Nephron progenitor cell (in vitro differentiated cells): ENCODE measurements around the gene TIGD1.

Experiments
- DNase-seq: peaks from one replicate; pipeline ENCODE4 v3.0.0; 2021
- H3K27ac Mint-ChIP-seq: 2 replicates; pipeline ENCODE4 v1.8.0; 2021; ENCODE audit warnings: mild to moderate bottlenecking, moderate library complexity, mixed read lengths
- H3K27me3 Mint-ChIP-seq: 2 replicates; pipeline ENCODE4 v1.8.0; 2021; ENCODE audit warnings: mild to moderate bottlenecking, low read depth, mixed read lengths; ENCODE audit not compliant: poor library complexity
- H3K36me3 Mint-ChIP-seq: 2 replicates; pipeline ENCODE4 v1.8.0; 2021; ENCODE audit warnings: low read depth, mixed read lengths
- H3K4me1 Mint-ChIP-seq: 2 replicates; pipeline ENCODE4 v1.8.0; 2021; ENCODE audit warnings: mixed read lengths
- H3K4me3 Mint-ChIP-seq: 2 replicates; pipeline ENCODE4 v1.8.0; 2021; ENCODE audit warnings: mild to moderate bottlenecking, moderate library complexity, mixed read lengths
- H3K9me3 Mint-ChIP-seq: 2 replicates; pipeline ENCODE4 v1.8.0; 2021; ENCODE audit warnings: mild to moderate bottlenecking, moderate library complexity, mixed read lengths
- CTCF ChIP-seq: fragments of 200-600 bp; sonication (generic); IDR thresholded peaks from 2 replicates; pipeline ENCODE4 v1.5.0; 2021; ENCODE audit warnings: antibody characterized with exemption

Gene TIGD1

GRCh38 chr2:232502511-232502910 lies 47.8 kb downstream of the TIGD1 start:
- DNase-seq = no peak
- peak overlapping the region; percentile 79 for H3K4me3 Mint-ChIP-seq
- peak overlapping the region; percentile 85 for H3K27ac Mint-ChIP-seq
- H3K9me3 Mint-ChIP-seq = no peaks in the 10 kb centered on the region
- H3K36me3 Mint-ChIP-seq = no peaks in the 10 kb centered on the region
- H3K27me3 Mint-ChIP-seq = peaks cover 50% of the 10 kb centered on the region
- TF ChIP-seq CTCF = no peak
- H3K4me1 Mint-ChIP-seq = peaks cover 86% of the 10 kb centered on the region

GRCh38 chr2:232501794-232502390 lies 48.5 kb downstream of the TIGD1 start:
- H3K4me3 Mint-ChIP-seq = peak overlapping the region; percentile 79
- H3K27ac Mint-ChIP-seq = no peak overlapping the region
- no peak for TF ChIP-seq CTCF
- peaks cover 50% of the 10 kb centered on the region for H3K27me3 Mint-ChIP-seq
- no peak for DNase-seq
- no peaks in the 10 kb centered on the region for H3K36me3 Mint-ChIP-seq
- H3K4me1 Mint-ChIP-seq = peaks cover 86% of the 10 kb centered on the region
- no peaks in the 10 kb centered on the region for H3K9me3 Mint-ChIP-seq

GRCh38 chr2:232501331-232501771 lies 49.0 kb downstream of the TIGD1 start:
- no peak overlapping the region for H3K27ac Mint-ChIP-seq
- peaks cover 81% of the 10 kb centered on the region for H3K4me1 Mint-ChIP-seq
- H3K4me3 Mint-ChIP-seq = peak overlapping the region; percentile 61
- no peak for DNase-seq
- no peaks in the 10 kb centered on the region for H3K36me3 Mint-ChIP-seq
- H3K9me3 Mint-ChIP-seq = no peaks in the 10 kb centered on the region
- no peak for TF ChIP-seq CTCF
- peaks cover 50% of the 10 kb centered on the region for H3K27me3 Mint-ChIP-seq

GRCh38 chr2:232498452-232498851 lies 51.9 kb downstream of the TIGD1 start:
- no peak for TF ChIP-seq CTCF
- H3K36me3 Mint-ChIP-seq = no peaks in the 10 kb centered on the region
- peaks cover 68% of the 10 kb centered on the region for H3K4me1 Mint-ChIP-seq
- H3K27me3 Mint-ChIP-seq = peaks cover 40% of the 10 kb centered on the region
- no peaks in the 10 kb centered on the region for H3K9me3 Mint-ChIP-seq
- no peak overlapping the region for H3K27ac Mint-ChIP-seq
- no peak for DNase-seq
- H3K4me3 Mint-ChIP-seq = no peak overlapping the region
